Nephron (organoid): Measurements from ENCODE around the gene ITPKC.

Source experiments
- H3K27ac Mint-ChIP-seq, 3 experiments: 2 replicates each; pipeline ENCODE4 v1.8.0; 2020; ENCODE audit warnings: mixed read lengths in 3 of 3, mild to moderate bottlenecking in 2 of 3, moderate library complexity in 1 of 3
- H3K27me3 Mint-ChIP-seq: 2 replicates; pipeline ENCODE4 v1.8.0; 2021; ENCODE audit warnings: low read depth, mild to moderate bottlenecking, moderate library complexity, mixed read lengths
- H3K36me3 Mint-ChIP-seq: 2 replicates; pipeline ENCODE4 v1.8.0; 2020; ENCODE audit warnings: low read depth, mixed read lengths
- H3K4me1 Mint-ChIP-seq: 2 replicates; pipeline ENCODE4 v1.8.0; 2020; ENCODE audit warnings: mixed read lengths
- H3K4me3 Mint-ChIP-seq, 3 experiments: 2 replicates each; pipeline ENCODE4 v1.8.0; 2020; ENCODE audit warnings: mild to moderate bottlenecking in 3 of 3, mixed read lengths in 3 of 3, moderate library complexity in 2 of 3
- H3K9me3 Mint-ChIP-seq: 2 replicates; pipeline ENCODE4 v1.8.0; 2020; ENCODE audit warnings: mixed read lengths
- CTCF ChIP-seq, 3 experiments: fragments of 200-600 bp; sonication (generic); IDR thresholded peaks; one replicate each; pipeline ENCODE4 v1.5.0; 2021; ENCODE audit warnings: antibody characterized with exemption in 3 of 3; ENCODE audit not compliant: unreplicated experiment in 3 of 3

ITPKC gene

GRCh38 chr19:40713939-40714338, 3.0 kb upstream of the ITPKC start:
- Mint-ChIP-seq H3K4me3 (peak overlapping the region; percentile 71 to 87 (median 85)), H3K36me3 (peaks cover 33% of the 10 kb centered on the region), H3K27me3 (no peaks in the 10 kb centered on the region), H3K9me3 (no peaks in the 10 kb centered on the region), H3K4me1 (peaks cover 17% of the 10 kb centered on the region), H3K27ac (peak overlapping the region; percentile 97 to 99 (median 99))
- TF ChIP-seq CTCF (IDR thresholded peaks at IDR 0.05; ENCODE audit: unreplicated experiment in 3 of 3) = no peak

- H3K4me1 Mint-ChIP-seq = peaks cover 17% of the 10 kb centered on the region
- H3K4me3 Mint-ChIP-seq = peak overlapping the region; percentile 83 to 87 (median 85)
- H3K27ac Mint-ChIP-seq = peak overlapping the region; percentile 97 to 99 (median 99)
- peaks cover 27% of the 10 kb centered on the region for H3K36me3 Mint-ChIP-seq
- no peaks in the 10 kb centered on the region for H3K27me3 Mint-ChIP-seq
- H3K9me3 Mint-ChIP-seq = no peaks in the 10 kb centered on the region
- no peak for TF ChIP-seq CTCF (IDR thresholded peaks at IDR 0.05; ENCODE audit: unreplicated experiment in 3 of 3)
Observed at GRCh38 chr19:40714441-40715299, 2.2 kb upstream of the ITPKC start.

- peak overlapping the region; percentile 97 to 99 (median 99) for H3K27ac Mint-ChIP-seq
- peak overlapping the region; percentile 83 to 87 (median 85) for H3K4me3 Mint-ChIP-seq
- H3K27me3 Mint-ChIP-seq = no peaks in the 10 kb centered on the region
- no peak for TF ChIP-seq CTCF (IDR thresholded peaks at IDR 0.05; ENCODE audit: unreplicated experiment in 3 of 3)
- H3K9me3 Mint-ChIP-seq = no peaks in the 10 kb centered on the region
- peaks cover 23% of the 10 kb centered on the region for H3K36me3 Mint-ChIP-seq
- H3K4me1 Mint-ChIP-seq = peaks cover 26% of the 10 kb centered on the region
Observed at GRCh38 chr19:40716031-40716481, 856 bp upstream of the ITPKC start.

GRCh38 chr19:40717325-40717879, 490 bp downstream of the ITPKC start:
- TF ChIP-seq CTCF (IDR thresholded peaks at IDR 0.05; ENCODE audit: unreplicated experiment in 3 of 3) = no peak
- Mint-ChIP-seq H3K4me1 (peaks cover 32% of the 10 kb centered on the region), H3K36me3 (peaks cover 22% of the 10 kb centered on the region)

GRCh38 chr19:40717880-40718773, 1.2 kb downstream of the ITPKC start:
- H3K4me3 Mint-ChIP-seq = peak overlapping the region; percentile 96 to 99 (median 96)

More at GRCh38 chr19:40717325-40717879, 490 bp downstream of the ITPKC start:
- Mint-ChIP-seq H3K27me3 (no peaks in the 10 kb centered on the region), H3K27ac (peak overlapping the region; percentile 86 to 99 (median 97)), H3K4me3 (peak overlapping the region; percentile 96 to 99 (median 96)), H3K9me3 (no peaks in the 10 kb centered on the region)

More at GRCh38 chr19:40717880-40718773, 1.2 kb downstream of the ITPKC start:
- no peaks in the 10 kb centered on the region for H3K27me3 Mint-ChIP-seq
- peak overlapping the region; percentile 96 to 99 (median 97) for H3K27ac Mint-ChIP-seq
- TF ChIP-seq CTCF (IDR thresholded peaks at IDR 0.05; ENCODE audit: unreplicated experiment in 3 of 3) = no peak
- no peaks in the 10 kb centered on the region for H3K9me3 Mint-ChIP-seq
- H3K4me1 Mint-ChIP-seq = peaks cover 34% of the 10 kb centered on the region
- peaks cover 20% of the 10 kb centered on the region for H3K36me3 Mint-ChIP-seq
